Measurements from ENCODE around the gene ACADSB.

ACADSB gene

GRCh38 chr10:123007558-123008354 is 1.1 kb upstream of the ACADSB start:
- peak; percentile 31 for DNase-seq

DNA sequence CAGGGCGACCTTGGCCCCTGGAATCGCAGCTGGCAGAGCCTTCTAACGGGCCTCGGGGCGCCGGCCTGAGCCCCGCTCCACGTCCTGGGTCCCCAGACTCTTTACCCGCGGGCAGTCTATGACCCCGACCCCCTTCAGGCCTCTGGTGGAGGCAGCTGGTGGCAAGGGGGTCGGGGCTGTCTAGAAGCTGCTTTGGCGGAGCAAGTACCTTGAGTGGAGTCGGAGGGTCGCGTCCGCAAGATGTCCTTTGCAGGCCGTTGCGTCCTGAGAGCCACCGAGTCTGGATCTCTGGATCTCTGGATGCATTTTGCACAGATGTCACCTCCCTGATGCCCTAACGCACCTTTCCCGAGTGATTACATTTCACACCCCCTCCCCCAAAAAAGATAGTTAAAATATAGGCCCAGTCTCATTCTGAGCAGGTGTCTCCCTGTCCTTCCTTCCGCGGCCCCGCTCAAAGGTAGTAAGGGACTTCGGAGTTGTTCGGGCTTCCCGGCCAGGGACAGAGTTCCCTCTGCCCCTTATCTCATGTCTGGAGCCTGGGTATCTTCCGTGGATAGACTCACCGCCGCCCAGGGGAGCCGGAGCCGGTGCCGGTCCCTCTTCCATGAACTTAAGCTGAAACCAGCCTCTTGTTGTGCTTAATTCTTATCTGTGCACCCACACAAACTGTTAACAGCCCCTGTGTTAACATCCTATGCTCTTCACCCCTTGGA is 457 bp downstream of the ACADSB start:
- peak; percentile 8 for DNase-seq

- no peak for DNase-seq
Observed at GRCh38 chr10:123011987-123012386, 3.2 kb downstream of the ACADSB start.

DNA sequence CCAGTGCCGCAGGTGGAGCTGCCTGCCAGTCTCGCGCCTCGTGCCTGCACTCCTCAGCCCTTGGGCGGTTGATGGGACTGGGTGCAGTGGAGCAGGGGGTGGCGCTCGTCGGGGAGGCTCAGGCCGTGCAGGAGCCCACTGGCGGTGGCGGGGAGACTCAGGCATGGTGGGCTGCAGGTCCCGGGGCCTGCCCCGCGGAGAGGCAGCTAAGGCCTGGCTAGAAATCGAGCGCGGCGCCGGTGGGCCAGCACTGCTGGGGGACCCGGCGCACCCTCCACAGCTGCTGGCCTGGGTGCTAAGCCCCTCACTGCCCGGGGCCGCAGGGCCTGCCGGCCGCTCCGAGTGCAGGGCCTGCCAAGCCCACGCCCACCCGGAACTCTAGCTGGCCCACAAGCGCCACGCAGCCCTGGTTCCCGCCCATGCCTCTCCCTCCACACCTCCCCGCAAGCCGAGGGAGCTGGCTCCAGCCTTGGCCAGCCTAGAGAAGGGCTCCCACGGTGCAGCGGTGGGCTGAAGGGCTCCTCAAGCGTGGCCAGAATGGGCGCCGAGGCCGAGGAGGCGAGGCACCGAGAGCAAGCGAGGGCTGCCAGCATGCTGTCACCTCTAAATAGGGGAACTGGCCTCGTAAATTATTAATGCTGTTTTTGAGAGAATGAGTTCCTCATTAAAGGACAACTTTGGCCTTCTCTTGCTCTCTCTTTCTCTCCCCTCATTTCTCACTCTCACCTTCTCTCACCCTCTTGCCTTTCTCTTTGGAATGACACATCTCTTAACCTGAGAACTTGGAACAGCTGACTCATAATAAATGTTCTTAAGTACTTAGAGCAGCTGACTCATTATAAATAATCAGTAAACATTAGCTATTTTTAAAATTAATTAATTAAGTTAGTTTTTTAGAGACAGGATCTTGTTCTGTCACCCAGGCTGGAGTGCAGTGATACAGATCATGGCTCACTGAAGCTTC is 4.9 kb downstream of the ACADSB start:
- DNase-seq: no peak

- no peak for DNase-seq
Observed at GRCh38 chr10:123014772-123015171, 6.0 kb downstream of the ACADSB start.

DNA sequence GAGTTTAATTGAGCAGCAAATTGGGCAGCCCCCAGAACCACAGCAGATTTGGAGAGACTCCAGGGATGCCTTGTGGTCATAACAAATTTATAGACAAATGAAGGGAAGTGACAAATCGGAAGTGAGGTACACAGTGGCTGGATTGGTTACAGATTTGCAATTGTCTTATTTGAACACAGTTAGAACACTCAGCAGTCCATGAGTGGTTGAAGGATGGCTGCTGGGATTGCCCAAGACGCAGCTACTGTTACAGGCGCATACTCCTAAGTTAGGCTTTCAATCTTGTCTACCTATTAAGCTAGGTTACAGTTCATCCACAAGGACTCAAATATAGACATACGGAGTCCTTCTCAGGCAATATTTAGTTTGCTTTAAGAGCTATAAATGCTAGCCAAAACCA is 7.4 kb downstream of the ACADSB start:
- DNase-seq: no peak

DNA sequence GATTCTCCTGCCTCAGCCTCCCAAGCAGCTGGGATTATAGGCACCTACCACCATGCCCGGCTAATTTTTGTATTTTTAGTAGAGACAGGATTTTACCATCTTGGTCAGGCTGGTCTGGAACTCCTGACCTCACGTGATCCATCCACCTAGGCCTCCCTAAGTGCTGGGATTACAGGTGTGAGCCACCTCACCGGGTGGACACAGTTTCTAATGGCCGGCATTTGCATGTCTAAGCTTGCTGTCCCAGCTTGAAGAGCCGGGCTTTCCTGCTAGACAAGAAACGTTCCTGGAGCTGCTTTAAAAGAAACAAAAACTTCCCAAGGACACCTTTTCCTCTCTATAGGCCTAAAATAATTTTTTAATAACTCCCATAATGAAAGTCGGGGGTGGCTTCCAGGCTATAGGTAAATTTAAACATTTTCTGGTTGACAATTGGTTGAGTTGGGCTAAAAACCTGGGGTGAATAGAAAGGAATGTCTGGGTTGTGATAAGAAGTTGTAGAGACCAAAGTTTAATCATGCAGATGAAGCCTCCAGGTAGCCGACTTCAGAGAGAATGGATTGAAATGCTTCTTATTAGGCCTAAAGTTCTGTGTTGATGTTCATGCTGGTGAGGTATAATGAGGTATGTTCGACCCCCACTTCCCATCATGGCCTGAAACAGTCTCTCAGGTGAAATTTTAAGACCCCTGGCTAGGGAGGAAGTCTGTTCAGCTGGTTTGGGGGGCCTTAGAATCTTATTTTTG is 8.8 kb downstream of the ACADSB start:
- no peak for DNase-seq

GRCh38 chr10:123018531-123018930 is 9.7 kb downstream of the ACADSB start:
- DNase-seq: no peak

DNA sequence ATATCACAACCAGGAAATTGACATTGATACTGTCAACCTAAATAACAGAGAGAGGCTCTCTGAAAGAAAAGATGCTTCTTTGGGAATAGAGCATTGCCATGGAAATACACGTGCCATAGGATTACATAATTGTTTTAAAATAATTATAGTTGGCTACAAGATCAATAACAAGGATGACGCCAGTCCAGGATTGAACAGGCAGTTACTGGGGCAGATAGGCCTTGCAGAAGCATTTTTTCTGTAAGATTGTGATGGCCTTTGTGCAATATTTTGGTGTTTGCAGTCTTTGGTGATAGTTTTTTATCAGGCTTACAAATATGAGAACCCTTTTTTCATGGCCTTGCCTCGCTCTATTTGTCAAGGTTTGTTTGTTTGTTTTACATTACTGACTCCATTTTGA is 10.5 kb downstream of the ACADSB start:
- no peak for DNase-seq

DNA sequence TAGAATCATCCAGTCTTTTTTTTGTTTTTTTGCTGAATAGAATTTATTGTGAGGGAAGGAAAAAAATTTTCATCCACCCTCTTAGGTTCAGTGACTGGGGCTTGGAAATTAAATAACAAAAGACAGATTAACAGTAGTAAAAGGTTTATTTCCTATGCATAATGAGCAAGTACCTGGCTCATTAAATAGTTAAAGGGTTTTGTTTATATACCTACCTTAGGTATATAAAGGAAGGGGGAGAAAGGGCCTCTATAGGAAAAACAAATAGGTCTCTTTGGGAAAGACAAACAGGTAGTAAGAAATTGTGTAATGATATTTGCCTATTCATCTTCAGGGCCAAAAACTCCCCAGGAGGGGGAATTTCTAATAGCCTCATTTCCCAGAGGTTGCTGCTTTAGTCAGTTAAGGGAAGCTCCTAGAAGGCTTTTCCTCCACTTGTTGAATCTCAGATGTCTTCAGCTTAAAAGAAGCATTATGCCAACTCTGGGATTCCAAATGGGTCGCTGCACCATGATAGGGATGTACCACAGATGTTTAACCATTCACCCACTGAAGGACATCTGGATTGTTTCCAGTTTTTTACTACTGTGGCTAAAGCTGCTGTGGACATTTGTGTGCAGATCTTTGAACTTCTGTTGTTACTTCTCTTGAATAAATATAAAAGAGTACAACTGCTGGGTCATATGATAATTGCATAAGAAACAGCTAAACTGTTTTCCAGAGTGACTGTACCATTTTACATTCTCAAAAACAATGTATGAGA is 11.3 kb downstream of the ACADSB start:
- no peak for DNase-seq

DNA sequence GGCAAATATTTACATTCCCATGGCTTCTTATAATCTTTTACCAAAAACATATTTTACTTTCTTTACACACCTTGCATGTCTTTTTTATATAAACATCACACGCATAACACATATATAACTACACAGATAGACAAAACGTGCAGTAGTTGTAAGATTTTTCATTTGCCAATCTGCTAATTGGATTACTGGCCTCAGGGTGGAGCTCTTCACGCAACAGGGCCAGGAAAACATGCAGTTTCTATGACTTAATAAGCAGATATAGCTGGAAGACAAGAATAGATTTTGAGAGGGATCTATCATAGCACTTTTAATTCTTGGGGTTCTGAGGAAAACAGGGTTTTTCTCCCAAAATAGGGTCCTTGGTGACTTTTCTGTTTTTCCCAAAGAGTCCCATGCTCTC is 12.7 kb downstream of the ACADSB start:
- no peak for DNase-seq

DNA sequence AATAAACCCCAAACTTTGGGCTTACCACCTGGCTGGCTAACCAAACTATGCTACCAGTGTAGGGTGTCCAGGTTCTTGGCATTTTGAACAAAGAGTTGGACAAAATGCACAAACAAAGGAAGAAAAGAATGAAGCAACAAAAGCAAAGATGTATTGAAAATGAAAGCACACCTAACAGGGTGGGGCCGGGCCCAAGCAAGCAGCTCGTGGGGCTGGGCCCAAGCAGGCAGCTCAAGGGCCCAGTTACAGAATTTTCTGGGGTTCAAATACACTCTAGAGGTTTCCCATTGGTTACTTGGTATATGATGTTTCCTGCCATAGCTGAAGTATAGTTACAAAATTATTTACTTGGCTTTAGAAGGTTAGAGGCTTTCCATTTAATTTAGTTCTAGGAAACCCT is 15.7 kb downstream of the ACADSB start:
- no peak for DNase-seq

GRCh38 chr10:123026302-123026701 is 17.5 kb downstream of the ACADSB start:
- no peak for DNase-seq

DNA sequence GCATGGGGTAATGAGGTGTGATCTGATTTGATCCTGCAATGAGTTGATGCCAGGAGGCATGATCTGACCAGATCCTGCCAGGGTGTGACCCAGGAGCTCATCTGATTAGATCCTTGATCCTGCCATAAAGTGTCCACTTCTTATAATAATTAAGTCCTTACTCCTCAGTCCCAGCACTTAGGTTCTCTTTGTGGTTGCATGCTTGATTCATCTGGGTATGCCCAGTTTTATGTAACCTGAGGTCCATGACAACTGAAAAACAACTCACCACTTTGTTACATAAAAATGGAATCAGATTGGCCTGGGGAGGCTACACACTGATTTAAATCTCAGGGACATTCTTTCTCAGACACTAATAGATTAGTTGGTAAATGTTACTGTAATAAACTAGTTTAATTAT is 19.1 kb downstream of the ACADSB start:
- no peak for DNase-seq

DNA sequence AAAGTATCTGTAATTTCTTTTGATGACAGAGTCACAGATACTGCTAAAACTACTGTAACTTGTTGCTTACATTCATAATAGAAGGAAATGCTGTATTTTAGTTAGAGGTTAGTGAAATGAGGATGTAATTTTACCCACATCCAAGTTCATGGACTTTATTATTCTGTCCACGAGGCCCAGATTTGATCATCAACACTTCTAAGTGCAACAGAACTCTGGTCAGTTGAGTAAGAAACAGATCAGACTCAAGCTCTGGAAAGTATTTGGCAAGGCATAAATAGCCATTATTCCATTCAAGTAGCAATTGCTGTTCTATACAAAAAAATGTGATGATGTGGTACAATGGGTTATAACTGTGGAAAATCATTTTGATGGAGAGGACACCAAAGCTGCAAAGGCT is 22.3 kb downstream of the ACADSB start:
- DNase-seq: no peak

- no peak for DNase-seq
Observed at GRCh38 chr10:123034332-123034731, 25.5 kb downstream of the ACADSB start.

GRCh38 chr10:123035467-123036086 is 26.8 kb downstream of the ACADSB start:
- no peak for DNase-seq

- DNase-seq: no peak
Observed at GRCh38 chr10:123038782-123039631, 30.2 kb downstream of the ACADSB start.

GRCh38 chr10:123039632-123039930 is 30.8 kb downstream of the ACADSB start:
- DNase-seq: no peak

DNA sequence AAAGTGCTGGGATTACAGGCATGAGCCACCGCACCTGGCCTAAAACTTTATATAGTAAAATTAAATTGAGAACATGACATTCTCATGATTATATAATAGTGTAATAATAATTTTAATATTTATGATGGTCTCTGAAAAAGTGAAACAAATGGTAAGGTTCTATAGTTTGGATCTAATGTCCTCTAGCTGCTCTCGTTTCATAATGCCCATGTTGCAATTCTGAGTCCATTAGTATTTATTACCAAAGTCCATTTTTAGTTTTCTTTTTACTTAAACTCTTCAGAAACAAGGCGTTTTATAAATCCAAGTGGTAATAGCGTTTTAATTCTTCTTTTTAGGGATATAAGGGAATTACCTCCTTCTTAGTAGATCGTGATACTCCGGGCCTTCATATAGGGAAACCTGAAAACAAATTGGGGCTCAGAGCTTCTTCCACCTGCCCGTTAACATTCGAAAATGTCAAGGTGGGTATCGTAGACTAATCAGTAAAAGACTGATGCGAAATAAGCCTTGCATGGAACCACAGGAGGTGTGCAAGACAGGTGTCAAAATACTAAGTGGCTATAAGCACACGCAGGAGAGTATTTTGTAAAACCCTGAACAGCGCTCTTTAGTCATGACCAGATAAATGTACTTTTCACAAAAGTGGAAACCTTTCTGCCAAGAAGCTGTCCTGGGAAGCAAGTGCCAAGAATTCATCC is 34.1 kb downstream of the ACADSB start:
- no peak for DNase-seq

Measured in effector CD8-positive, alpha-beta T cell (primary cell).